ENCODE data around the gene TTLL7. TPM values are rescaled to one million over a fixed set of nuclear protein-coding genes. Genes with fewer than 3 reads are reported as not detected.

TTLL7 gene, protein sequence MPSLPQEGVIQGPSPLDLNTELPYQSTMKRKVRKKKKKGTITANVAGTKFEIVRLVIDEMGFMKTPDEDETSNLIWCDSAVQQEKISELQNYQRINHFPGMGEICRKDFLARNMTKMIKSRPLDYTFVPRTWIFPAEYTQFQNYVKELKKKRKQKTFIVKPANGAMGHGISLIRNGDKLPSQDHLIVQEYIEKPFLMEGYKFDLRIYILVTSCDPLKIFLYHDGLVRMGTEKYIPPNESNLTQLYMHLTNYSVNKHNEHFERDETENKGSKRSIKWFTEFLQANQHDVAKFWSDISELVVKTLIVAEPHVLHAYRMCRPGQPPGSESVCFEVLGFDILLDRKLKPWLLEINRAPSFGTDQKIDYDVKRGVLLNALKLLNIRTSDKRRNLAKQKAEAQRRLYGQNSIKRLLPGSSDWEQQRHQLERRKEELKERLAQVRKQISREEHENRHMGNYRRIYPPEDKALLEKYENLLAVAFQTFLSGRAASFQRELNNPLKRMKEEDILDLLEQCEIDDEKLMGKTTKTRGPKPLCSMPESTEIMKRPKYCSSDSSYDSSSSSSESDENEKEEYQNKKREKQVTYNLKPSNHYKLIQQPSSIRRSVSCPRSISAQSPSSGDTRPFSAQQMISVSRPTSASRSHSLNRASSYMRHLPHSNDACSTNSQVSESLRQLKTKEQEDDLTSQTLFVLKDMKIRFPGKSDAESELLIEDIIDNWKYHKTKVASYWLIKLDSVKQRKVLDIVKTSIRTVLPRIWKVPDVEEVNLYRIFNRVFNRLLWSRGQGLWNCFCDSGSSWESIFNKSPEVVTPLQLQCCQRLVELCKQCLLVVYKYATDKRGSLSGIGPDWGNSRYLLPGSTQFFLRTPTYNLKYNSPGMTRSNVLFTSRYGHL
- total RNA-seq, result 20.7 and 20.9 TPM in 2 replicates

DNA sequence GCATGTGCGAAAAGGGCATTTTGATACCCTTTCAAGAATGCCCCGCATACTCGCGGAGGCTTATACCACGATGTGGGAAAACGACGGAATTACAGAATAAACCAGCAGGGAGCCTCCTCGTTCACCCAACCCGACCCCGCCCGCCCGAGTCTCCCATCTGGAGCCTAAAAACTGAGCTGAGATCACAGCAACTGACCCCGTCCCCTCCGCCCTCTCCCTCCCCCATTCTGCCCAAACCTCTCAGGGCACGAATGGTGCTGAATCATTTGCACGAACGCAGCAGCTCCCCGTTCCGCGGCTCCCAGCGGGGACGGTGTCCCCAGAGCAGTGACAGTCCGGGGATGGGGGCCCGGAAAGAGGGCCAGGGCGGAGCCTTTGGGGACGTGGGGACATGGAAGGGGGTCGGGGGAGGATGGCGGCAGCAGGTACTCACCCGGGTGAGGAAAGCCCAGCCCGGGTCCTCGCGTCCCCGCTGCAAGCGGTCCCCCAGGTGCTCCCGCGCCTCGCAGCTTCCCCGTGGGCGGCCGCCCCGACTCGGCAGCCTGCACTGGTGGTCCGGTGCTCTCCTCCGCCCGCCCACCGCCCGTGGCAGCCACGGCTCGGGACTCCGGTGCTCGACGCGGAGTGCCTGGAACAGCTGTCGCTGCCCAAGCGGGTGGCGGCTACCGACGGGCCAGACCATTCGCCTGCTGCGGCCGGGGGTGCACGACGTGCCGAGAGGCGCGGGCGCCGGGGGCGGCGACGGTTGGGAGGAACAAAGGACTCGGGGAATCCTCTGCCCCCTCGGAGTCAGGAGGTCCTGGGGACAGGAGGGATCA, at the start of gene TTLL7:
TTLL7 (minus strand) TSS at position 635 of the 818 bp plus-strand sequence. CDS start 46,921 bp downstream, outside the sequence.

Other genes starting within 250 kb of the TTLL7 start
- gene PRKACB, start 145.1 kb upstream of the TTLL7 start, total RNA-seq, result 17.9 and 21.2 TPM in 2 replicates

Data from uterine smooth muscle cell (primary cell).